WTC11 (cell line): Measurements from ENCODE around the gene ASCC3.

Experiments
- ATF3 ChIP-seq: sonication (generic); formaldehyde crosslinking; conservative IDR thresholded peaks from 2 replicates; pipeline ENCODE4 v1.8.1; 2022; ENCODE audit warnings: mild to moderate bottlenecking, missing genetic modification reagents
- CDX4 ChIP-seq: fragments of 250-450 bp; sonication (Bioruptor Pico); IDR thresholded peaks from 2 replicates; pipeline ENCODE4 v1.9.0; 2021; ENCODE audit warnings: moderate library complexity, mild to moderate bottlenecking, inconsistent platforms, borderline replicate concordance
- CTCF ChIP-seq: fragments of 200-600 bp; IDR thresholded peaks from 2 replicates; pipeline ENCODE4 v1.8.0; 2022; ENCODE audit warnings: antibody characterized with exemption
- FOXP4 ChIP-seq: sonication (generic); formaldehyde crosslinking; IDR thresholded peaks from 2 replicates; pipeline ENCODE4 v1.8.0; 2022; ENCODE audit warnings: mild to moderate bottlenecking, missing genetic modification reagents
- GTF2I ChIP-seq: fragments of 250-450 bp; sonication (Bioruptor Pico); conservative IDR thresholded peaks from 2 replicates; pipeline ENCODE4 v1.4.0; 2021; ENCODE audit warnings: mild to moderate bottlenecking
- IRF2 ChIP-seq: sonication (generic); formaldehyde crosslinking; IDR thresholded peaks from 2 replicates; pipeline ENCODE4 v1.8.0; 2022; ENCODE audit warnings: low read depth, missing genetic modification reagents, borderline replicate concordance
- JUN ChIP-seq: sonication (generic); formaldehyde crosslinking; IDR thresholded peaks from 2 replicates; pipeline ENCODE4 v1.8.0; 2023; ENCODE audit warnings: mild to moderate bottlenecking, missing genetic modification reagents
- MAX ChIP-seq: sonication (generic); formaldehyde crosslinking; IDR thresholded peaks from 2 replicates; pipeline ENCODE4 v1.8.0; 2022; ENCODE audit warnings: mild to moderate bottlenecking, missing genetic modification reagents
- MLX ChIP-seq: sonication (generic); formaldehyde crosslinking; IDR thresholded peaks from 2 replicates; pipeline ENCODE4 v1.8.1; 2023; ENCODE audit warnings: mild to moderate bottlenecking, missing genetic modification reagents, moderate library complexity
- NR1H2 ChIP-seq: sonication (generic); formaldehyde crosslinking; IDR thresholded peaks from 2 replicates; pipeline ENCODE4 v1.9.0; 2021; ENCODE audit warnings: mild to moderate bottlenecking, moderate library complexity, missing genetic modification reagents
- RELA ChIP-seq: sonication (generic); formaldehyde crosslinking; IDR thresholded peaks from 2 replicates; pipeline ENCODE4 v1.8.1; 2022; ENCODE audit warnings: missing genetic modification reagents, mild to moderate bottlenecking, borderline replicate concordance
- SMAD3 ChIP-seq: sonication (generic); formaldehyde crosslinking; IDR thresholded peaks from 2 replicates; pipeline ENCODE4 v1.8.0; 2022; ENCODE audit warnings: missing genetic modification reagents, mild to moderate bottlenecking, borderline replicate concordance
- TCF7 ChIP-seq: sonication (generic); formaldehyde crosslinking; IDR thresholded peaks from 2 replicates; pipeline ENCODE4 v1.8.0; 2022; ENCODE audit warnings: mild to moderate bottlenecking, low read depth, missing genetic modification reagents, moderate library complexity
- ZNF232 ChIP-seq: sonication (generic); formaldehyde crosslinking; IDR thresholded peaks from 2 replicates; pipeline ENCODE4 v1.8.0; 2022; ENCODE audit warnings: mild to moderate bottlenecking, missing genetic modification reagents

- no peak for TF ChIP-seq CTCF
- no peak for TF ChIP-seq TCF7 (CRISPR knock-in tag)
- no peak for TF ChIP-seq FOXP4 (CRISPR knock-in tag)
- TF ChIP-seq MLX (CRISPR knock-in tag) = no peak
- no peak for TF ChIP-seq SMAD3
- TF ChIP-seq ATF3 (CRISPR knock-in tag) = no peak
- no peak for TF ChIP-seq CDX4
- no peak for TF ChIP-seq JUN (CRISPR knock-in tag)
- no peak for TF ChIP-seq NR1H2
- no peak for TF ChIP-seq GTF2I (CRISPR knock-in tag)
- TF ChIP-seq IRF2 = no peak
- no peak for TF ChIP-seq ZNF232 (CRISPR knock-in tag)
- no peak for TF ChIP-seq MAX (CRISPR knock-in tag)
- TF ChIP-seq RELA (CRISPR knock-in tag) = no peak
Measured at GRCh38 chr6:100518588-100518987, 362.5 kb downstream of the ASCC3 start.
